PFSK-1 (cell line): ENCODE measurements around the gene METTL24.

ENCODE experiments used
- FOXP2 ChIP-seq: optimal IDR thresholded peaks from 2 replicates; pipeline ENCODE3; 2011; ENCODE audit warnings: borderline replicate concordance, control low read depth, inconsistent platforms; ENCODE audit not compliant: insufficient read depth; ENCODE audit errors: extremely low read length, extremely low read depth
- POLR2AphosphoS5 ChIP-seq: IDR thresholded peaks from 2 replicates; pipeline ENCODE4 v1.6.1; 2012; ENCODE audit warnings: low read depth, mild to moderate bottlenecking, control low read depth, low read length, moderate library complexity
- SIN3A ChIP-seq: IDR thresholded peaks from 2 replicates; pipeline ENCODE4 v1.6.1; 2012; ENCODE audit warnings: mild to moderate bottlenecking, low read length, moderate library complexity, borderline replicate concordance; ENCODE audit not compliant: insufficient read depth
- TAF1 ChIP-seq: IDR thresholded peaks from 2 replicates; pipeline ENCODE4 v1.6.1; 2012; ENCODE audit warnings: low read length, control low read depth, borderline replicate concordance; ENCODE audit not compliant: insufficient read depth
- TF ChIP-seq, protein P1 (sequence below), 2 experiments: IDR thresholded peaks; 2 replicates each; pipeline versions ENCODE4 v1.6.1 to v1.8.0; 2011 to 2012; ENCODE audit warnings: low read depth in 2 of 2, low read length in 2 of 2, control low read depth in 1 of 2, inconsistent platforms in 1 of 2, mild to moderate bottlenecking in 1 of 2, moderate library complexity in 1 of 2; ENCODE audit not compliant: insufficient read depth in 1 of 2

METTL24 gene

DNA sequence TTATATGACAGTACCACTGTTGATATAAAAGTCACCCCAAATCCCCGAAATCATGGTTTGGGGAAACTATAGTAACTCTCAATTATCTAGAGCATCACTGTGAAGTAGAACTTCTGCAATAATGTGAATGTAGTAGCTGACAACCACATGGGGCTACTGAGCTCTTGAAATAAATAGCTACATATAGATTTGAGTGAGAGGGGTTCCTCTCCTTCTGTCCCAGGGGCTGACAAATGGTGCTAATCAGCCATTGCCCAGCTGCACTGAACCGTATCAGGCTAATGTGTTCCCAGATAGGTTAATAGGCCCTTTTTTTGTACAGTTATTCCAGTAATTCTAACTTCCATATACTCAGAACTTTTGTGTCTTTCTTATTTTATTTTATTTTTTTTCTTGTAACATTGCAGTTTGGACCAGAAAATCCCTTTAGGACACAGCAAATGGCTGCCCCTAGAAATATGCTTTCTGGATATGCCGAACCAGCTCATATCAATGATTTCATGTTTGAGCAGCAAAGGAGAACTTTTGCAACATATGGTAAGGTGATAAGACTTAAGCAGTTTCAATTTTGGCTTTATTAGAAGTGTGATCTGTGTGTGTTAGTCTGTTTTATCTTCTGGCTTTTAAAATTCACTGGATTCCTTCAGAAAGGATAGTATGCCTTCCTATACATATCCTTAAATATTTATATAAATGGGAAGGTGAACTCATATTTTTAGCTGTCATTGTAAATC lies 156.8 kb downstream of the METTL24 start:
- TF ChIP-seq, protein P1, sequence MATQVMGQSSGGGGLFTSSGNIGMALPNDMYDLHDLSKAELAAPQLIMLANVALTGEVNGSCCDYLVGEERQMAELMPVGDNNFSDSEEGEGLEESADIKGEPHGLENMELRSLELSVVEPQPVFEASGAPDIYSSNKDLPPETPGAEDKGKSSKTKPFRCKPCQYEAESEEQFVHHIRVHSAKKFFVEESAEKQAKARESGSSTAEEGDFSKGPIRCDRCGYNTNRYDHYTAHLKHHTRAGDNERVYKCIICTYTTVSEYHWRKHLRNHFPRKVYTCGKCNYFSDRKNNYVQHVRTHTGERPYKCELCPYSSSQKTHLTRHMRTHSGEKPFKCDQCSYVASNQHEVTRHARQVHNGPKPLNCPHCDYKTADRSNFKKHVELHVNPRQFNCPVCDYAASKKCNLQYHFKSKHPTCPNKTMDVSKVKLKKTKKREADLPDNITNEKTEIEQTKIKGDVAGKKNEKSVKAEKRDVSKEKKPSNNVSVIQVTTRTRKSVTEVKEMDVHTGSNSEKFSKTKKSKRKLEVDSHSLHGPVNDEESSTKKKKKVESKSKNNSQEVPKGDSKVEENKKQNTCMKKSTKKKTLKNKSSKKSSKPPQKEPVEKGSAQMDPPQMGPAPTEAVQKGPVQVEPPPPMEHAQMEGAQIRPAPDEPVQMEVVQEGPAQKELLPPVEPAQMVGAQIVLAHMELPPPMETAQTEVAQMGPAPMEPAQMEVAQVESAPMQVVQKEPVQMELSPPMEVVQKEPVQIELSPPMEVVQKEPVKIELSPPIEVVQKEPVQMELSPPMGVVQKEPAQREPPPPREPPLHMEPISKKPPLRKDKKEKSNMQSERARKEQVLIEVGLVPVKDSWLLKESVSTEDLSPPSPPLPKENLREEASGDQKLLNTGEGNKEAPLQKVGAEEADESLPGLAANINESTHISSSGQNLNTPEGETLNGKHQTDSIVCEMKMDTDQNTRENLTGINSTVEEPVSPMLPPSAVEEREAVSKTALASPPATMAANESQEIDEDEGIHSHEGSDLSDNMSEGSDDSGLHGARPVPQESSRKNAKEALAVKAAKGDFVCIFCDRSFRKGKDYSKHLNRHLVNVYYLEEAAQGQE (IDR thresholded peaks at IDR 0.05; ENCODE audit: insufficient read depth in 1 of 2, low read depth in 2 of 2, low read length in 2 of 2): no peak
- TF ChIP-seq FOXP2: no peak
- no peak for TF ChIP-seq TAF1
- no peak for TF ChIP-seq SIN3A
- TF ChIP-seq POLR2AphosphoS5: no peak

DNA sequence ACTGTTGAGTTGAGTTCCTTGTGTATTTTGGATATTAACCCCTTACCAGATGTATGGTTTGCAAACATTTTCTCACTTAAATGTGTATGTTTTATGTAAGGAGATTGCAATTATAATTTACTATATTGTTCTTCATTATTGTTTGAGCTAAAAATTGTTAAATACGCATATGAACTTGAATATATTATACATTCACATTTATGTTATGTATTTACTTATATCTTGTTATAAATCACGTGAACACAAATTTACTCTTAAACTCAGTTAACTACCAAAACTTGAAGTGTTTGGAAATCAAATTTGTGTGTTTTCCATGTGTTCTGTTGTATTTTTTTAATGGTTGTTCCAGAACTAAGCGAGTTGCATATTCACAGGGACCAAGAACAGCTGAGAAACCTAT lies 159.6 kb downstream of the METTL24 start:
- TF ChIP-seq POLR2AphosphoS5: no peak
- TF ChIP-seq SIN3A: no peak
- TF ChIP-seq TAF1: no peak
- TF ChIP-seq, protein P1 (IDR thresholded peaks at IDR 0.05; ENCODE audit: insufficient read depth in 1 of 2, low read depth in 2 of 2, low read length in 2 of 2): no peak
- TF ChIP-seq FOXP2: no peak

DNA sequence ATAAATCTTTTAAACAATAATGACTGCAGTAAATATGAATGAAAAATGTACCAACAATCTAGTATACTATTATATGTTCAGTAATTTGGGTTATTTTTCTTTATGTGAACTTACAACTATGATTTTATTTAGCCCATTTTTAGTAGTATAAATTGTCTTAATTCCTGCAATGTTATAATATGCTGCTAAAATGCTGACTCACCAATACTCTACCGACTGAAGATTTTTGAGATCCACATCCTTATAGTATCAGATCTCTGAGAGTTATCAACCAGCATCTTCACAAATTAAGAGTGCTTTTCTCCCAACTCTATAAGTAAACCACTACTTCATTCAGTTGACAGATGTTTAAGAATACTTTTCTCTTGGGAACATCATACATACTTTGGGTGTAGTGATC lies 161.3 kb downstream of the METTL24 start:
- TF ChIP-seq FOXP2 (no peak), POLR2AphosphoS5 (no peak), SIN3A (no peak), TAF1 (no peak)
- TF ChIP-seq, protein P1 (IDR thresholded peaks at IDR 0.05; ENCODE audit: insufficient read depth in 1 of 2, low read depth in 2 of 2, low read length in 2 of 2): no peak

DNA sequence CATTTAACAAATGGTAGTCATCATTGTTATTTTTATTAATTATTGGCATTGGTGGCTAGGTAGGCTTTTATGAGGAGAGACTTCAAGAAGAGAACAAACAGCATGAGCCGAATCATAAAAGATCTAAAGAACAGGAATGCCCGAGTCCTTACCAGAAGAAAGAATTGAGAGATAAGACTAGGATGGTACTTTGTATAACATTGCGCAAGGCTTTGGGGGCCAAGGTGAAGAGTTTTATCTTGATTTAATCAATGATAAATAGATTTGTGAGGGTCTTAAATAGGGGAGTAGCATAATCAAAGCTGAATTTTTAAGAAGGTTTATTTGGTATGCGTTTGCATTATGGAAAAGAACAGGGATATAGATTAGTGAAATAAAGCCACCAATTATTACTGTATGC lies 162.5 kb downstream of the METTL24 start:
- TF ChIP-seq FOXP2 (no peak), SIN3A (no peak), TAF1 (no peak), POLR2AphosphoS5 (no peak)
- TF ChIP-seq, protein P1 (IDR thresholded peaks at IDR 0.05; ENCODE audit: insufficient read depth in 1 of 2, low read depth in 2 of 2, low read length in 2 of 2): no peak
